Measurements from ENCODE around the gene XPC. TPM values are rescaled to one million over a fixed set of nuclear protein-coding genes. Genes with fewer than 3 reads are reported as not detected.
"Not testable (repeated sequence)": the region's sequence is repeated elsewhere in the genome, so short reads cannot be mapped to it uniquely, and the experiment has no call there.

The XPC gene
- total RNA-seq, 4 donors from 2014 or later, result 14.4 to 47.9 (median 30.0) TPM

GRCh38 chr3:14110699-14111098 lies 67.7 kb downstream of the XPC start:
- no peak overlapping the region for H3K4me3 ChIP-seq
- H3K27me3 ChIP-seq, result no peaks in the 10 kb centered on the region
- H3K27ac ChIP-seq, result no peak overlapping the region
- WGBS, 2 donors, result 86 to 88% methylated on average over 4 of the region's 4 CpGs
- no peak for DNase-seq
- intact Hi-C loops (cut with DNase I), result loop anchor here (10.0 kb wide), 1 partner anchor 216 kb away; no protein-coding TSS in a partner anchor
- H3K9me3 ChIP-seq, result no peaks in the 10 kb centered on the region
- TF ChIP-seq POLR2A (IDR thresholded peaks at IDR 0.05) (no peak), CTCF (IDR thresholded peaks at IDR 0.05) (no peak)
- H3K36me3 ChIP-seq, result peaks cover 0 to 55% (median 11%) of the 10 kb centered on the region in 3 donors
- peaks cover 0 to 16% (median 0%) of the 10 kb centered on the region in 3 donors for H3K4me1 ChIP-seq

- Histone ChIP-seq H3K4me1 (peaks cover 0 to 14% (median 0%) of the 10 kb centered on the region in 3 donors), H3K36me3 (peaks cover 0 to 46% (median 2%) of the 10 kb centered on the region in 3 donors)
- 94 to 97% methylated on average over 5 of the region's 5 CpGs for WGBS, 2 donors
- not testable (repeated sequence) for H3K27me3 ChIP-seq, H3K4me3 ChIP-seq, H3K27ac ChIP-seq, DNase-seq, H3K9me3 ChIP-seq
- intact Hi-C loops (cut with DNase I), result loop anchor here (10.0 kb wide), 1 partner anchor 215 kb away; no protein-coding TSS in a partner anchor
Observed at GRCh38 chr3:14109821-14110220, 68.6 kb downstream of the XPC start.

GRCh38 chr3:14097616-14098391 lies 80.6 kb downstream of the XPC start:
- TF ChIP-seq POLR2A (IDR thresholded peaks at IDR 0.05), result no peak
- TF ChIP-seq CTCF (IDR thresholded peaks at IDR 0.05), result no peak
- Histone ChIP-seq H3K4me3 (no peak overlapping the region), H3K4me1 (no peaks in the 10 kb centered on the region), H3K27ac (no peak overlapping the region), H3K36me3 (peaks cover 0 to 5% (median 0%) of the 10 kb centered on the region in 3 donors), H3K9me3 (peaks cover 0 to 10% (median 0%) of the 10 kb centered on the region in 3 donors), H3K27me3 (no peaks in the 10 kb centered on the region)
- no peak for DNase-seq
- intact Hi-C loops (cut with DNase I), result no loop called here
- WGBS, 2 donors, result 91 to 92% methylated on average over 5 of the region's 5 CpGs

GRCh38 chr3:14096742-14097141 lies 81.7 kb downstream of the XPC start:
- H3K27me3 ChIP-seq, result no peaks in the 10 kb centered on the region
- WGBS, 2 donors, result 91 to 93% methylated on average over 3 of the region's 3 CpGs
- peaks cover 0 to 5% (median 0%) of the 10 kb centered on the region in 3 donors for H3K36me3 ChIP-seq
- intact Hi-C loops (cut with DNase I), result no loop called here
- no peak overlapping the region for H3K27ac ChIP-seq
- no peaks in the 10 kb centered on the region for H3K4me1 ChIP-seq
- peaks cover 0 to 10% (median 0%) of the 10 kb centered on the region in 3 donors for H3K9me3 ChIP-seq
- no peak for DNase-seq
- TF ChIP-seq POLR2A (IDR thresholded peaks at IDR 0.05), result no peak
- no peak for TF ChIP-seq CTCF (IDR thresholded peaks at IDR 0.05)
- no peak overlapping the region for H3K4me3 ChIP-seq

Other genes with a start within 250 kb of the XPC start
- gene CHCHD4, start 53.7 kb downstream of the XPC start, total RNA-seq, result 10 to 100 TPM in 3 of 4 donors, 1 to 10 TPM in 1; 4.2 to 17.8 (median 16.3) TPM
- 100 to 1,000 TPM in 1 of 4 donors, 10 to 100 TPM in 3; 64.0 to 140 (median 76.3) TPM for gene TMEM43, start 53.5 kb downstream of the XPC start, total RNA-seq
- 10 to 100 TPM in 3 of 4 donors, 1 to 10 TPM in 1; 6.3 to 21.5 (median 13.7) TPM for gene LSM3, start 216 bp upstream of the XPC start, total RNA-seq
- 10 to 100 TPM; 14.4 to 35.7 (median 17.0) TPM for gene SLC6A6, start 224.0 kb upstream of the XPC start, total RNA-seq